Astrocyte of the spinal cord (primary cell): ENCODE results near the gene SLC9A9.

ENCODE experiments used
- DNase-seq: peaks from one replicate; pipeline ENCODE4 v3.0.0; 2011; ENCODE audit warnings: low read depth, low spot score
- H3K4me3 ChIP-seq: 2 replicates; pipeline ENCODE4 v1.5.1; 2011; ENCODE audit warnings: low read depth, mild to moderate bottlenecking, low read length, moderate library complexity
- in situ Hi-C: cut with HindIII; loops from 2 replicates; pipeline ENCODE4 v1.10.0; 2017; ENCODE audit warnings: low sequenced_read_pairs
- TF ChIP-seq, protein P1 (sequence below): IDR thresholded peaks from 2 replicates; pipeline ENCODE4 v1.5.1; 2012; ENCODE audit warnings: low read depth, mild to moderate bottlenecking, low read length, inconsistent platforms

Gene SLC9A9

DNA sequence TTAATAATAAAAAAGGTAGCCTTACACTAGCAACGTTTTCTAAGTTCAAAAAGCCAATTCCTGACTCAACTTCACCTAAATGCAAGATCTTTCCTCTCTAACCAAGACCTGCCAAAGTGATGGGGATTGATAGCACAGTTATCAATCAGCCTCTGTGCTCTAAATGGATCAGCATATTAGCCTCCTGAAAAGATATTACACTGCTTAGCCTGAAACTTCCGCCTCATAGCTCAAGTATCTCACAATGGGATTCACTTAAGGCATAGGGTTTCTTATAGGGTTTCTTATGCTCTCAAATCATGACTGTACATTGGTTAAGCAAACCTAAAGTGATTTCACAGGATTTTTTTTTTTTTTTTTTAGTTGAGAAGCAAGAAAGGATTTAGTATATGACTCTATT, 436 bp upstream of the SLC9A9 start:
- no peak overlapping the region for H3K4me3 ChIP-seq
- TF ChIP-seq, protein P1, sequence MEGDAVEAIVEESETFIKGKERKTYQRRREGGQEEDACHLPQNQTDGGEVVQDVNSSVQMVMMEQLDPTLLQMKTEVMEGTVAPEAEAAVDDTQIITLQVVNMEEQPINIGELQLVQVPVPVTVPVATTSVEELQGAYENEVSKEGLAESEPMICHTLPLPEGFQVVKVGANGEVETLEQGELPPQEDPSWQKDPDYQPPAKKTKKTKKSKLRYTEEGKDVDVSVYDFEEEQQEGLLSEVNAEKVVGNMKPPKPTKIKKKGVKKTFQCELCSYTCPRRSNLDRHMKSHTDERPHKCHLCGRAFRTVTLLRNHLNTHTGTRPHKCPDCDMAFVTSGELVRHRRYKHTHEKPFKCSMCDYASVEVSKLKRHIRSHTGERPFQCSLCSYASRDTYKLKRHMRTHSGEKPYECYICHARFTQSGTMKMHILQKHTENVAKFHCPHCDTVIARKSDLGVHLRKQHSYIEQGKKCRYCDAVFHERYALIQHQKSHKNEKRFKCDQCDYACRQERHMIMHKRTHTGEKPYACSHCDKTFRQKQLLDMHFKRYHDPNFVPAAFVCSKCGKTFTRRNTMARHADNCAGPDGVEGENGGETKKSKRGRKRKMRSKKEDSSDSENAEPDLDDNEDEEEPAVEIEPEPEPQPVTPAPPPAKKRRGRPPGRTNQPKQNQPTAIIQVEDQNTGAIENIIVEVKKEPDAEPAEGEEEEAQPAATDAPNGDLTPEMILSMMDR = no peak
- no peak for DNase-seq
- in situ Hi-C loops = no loop called here

DNA sequence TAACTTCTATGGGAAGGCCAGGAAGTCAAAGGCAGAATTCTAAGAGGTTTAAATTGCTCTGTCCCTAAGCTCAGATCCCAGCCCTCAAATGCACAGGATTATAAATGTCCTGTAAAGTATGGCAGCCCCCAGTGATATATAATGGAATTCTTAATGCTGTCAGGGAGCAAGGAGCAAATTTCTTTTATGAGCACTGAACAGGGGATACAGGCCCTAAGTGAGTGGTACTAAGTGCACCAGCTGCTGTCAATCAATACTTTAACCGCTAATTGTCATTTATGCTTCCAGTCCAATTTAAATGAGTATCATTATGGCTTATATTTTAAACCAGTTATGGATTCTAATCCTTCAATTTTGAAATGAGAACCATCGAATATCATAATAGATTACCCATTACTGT, 4.7 kb downstream of the SLC9A9 start:
- in situ Hi-C loops = no loop called here
- DNase-seq = no peak
- no peak overlapping the region for H3K4me3 ChIP-seq
- TF ChIP-seq, protein P1 = no peak

DNA sequence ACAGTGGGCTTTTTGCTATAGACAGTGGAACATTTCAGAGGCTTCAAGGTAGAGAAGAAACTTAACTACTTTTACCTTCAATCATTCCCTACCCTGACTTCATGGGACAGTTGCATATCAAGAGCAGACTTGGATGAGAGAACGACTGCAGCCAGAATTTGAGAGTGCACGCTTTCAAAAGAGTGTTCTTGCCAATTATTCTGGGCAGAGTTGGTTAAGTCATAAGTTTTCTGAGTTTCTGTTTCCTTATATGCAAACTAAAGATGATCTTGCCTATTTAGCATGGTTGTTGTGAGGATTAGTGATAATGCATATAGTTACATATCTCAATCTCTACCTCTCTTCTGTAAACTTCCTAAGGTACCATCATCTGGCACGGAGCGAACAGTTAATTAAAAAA, 7.6 kb downstream of the SLC9A9 start:
- H3K4me3 ChIP-seq = no peak overlapping the region
- TF ChIP-seq, protein P1 = no peak
- no peak for DNase-seq
- in situ Hi-C loops = no loop called here

DNA sequence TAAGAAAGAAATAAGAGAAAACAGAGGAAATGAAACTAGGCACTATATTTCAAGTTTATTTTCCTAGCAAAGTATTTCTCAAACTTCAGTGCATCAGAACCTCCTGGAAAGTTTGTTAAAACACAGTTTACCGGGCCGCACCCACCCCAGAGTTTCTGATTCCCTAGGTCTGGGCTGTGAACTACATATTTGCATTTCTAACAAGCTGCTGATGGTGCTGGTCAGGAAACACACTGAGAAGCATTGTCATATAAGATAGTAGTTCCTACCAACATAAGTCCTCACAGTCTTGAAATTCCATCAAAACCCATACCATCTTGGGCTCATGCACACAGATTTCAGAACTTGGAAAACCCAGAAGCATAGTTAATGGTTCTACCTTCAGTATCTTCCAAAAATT, 8.3 kb downstream of the SLC9A9 start:
- TF ChIP-seq, protein P1 = no peak
- DNase-seq = no peak
- in situ Hi-C loops = no loop called here
- H3K4me3 ChIP-seq = no peak overlapping the region

DNA sequence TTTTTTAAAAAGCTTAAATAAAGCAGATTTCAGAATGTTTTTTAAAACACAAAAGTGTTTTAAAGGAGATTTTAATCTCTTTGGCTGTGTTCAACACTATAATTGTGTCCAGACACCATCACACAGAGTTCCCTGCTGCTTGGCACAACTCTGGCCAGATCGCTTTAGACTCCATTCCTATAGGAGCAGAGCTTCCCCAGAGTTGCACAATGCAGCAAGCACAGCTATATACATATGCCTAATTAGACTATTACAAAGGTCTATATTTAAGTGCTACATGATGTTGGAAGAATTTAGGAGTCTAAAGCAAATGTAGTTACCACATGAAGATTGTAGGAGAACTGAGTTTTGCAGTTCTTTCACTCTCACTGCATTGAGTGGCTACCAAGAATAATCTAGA, 11.2 kb downstream of the SLC9A9 start:
- in situ Hi-C loops = no loop called here
- TF ChIP-seq, protein P1 = no peak
- no peak for DNase-seq
- H3K4me3 ChIP-seq = no peak overlapping the region

DNA sequence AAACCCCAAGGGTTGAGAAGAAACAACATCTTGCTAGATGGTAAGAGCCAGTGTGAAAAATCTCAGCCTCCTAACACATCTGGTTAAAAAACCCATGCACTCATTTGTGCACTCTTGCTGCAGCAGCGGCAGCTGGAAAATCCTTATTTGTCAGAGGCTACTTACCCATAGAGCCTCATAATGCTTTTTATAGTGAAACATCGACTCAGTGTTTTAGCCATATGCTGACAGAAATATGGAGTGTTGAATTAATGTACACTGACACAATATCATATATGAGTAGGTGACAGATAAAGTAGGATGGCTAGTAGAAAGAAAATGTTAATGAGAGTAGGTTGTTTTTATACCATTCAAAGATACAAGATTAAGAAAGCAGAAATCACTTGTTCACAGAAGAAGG, 13.0 kb downstream of the SLC9A9 start:
- TF ChIP-seq, protein P1 = no peak
- no peak overlapping the region for H3K4me3 ChIP-seq
- DNase-seq = no peak
- in situ Hi-C loops = no loop called here

DNA sequence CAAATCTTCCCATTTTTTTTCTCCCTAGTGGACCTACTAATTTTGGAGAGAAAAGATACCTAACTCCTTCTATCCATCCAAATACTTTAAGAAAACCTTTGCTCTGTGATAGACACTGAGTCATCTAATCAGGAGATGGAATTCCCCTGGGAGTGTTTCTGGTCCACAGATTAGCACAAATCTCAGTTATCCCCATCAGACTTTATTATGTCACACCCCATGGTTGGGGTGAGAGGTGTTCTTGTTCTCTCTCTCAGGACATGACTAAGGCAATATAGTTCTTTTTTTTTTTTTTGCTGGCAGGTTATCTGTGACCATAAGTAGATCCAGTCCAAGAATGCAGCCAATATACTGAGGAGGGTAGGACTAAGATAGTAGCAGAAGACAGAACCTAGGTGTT, 15.8 kb downstream of the SLC9A9 start:
- DNase-seq = no peak
- in situ Hi-C loops = no loop called here
- TF ChIP-seq, protein P1 = no peak

More for the DNA sequence above, 15.8 kb downstream of the SLC9A9 start:
- H3K4me3 ChIP-seq = no peak overlapping the region
